Endodermal cell (in vitro differentiated cells): Measurements from ENCODE around the gene ERP27. TPM values are rescaled to one million over a fixed set of nuclear protein-coding genes. Genes with fewer than 3 reads are reported as not detected.
A peak's percentile ranks its signal among the peaks of the same experiment; 100 is the strongest.

Experiments used
- DNase-seq: peaks from one replicate; pipeline ENCODE4 v3.0.0-alpha.2; 2017
- H3K27ac ChIP-seq: 2 replicates; pipeline ENCODE4 v1.5.1; 2013; ENCODE audit warnings: mild to moderate bottlenecking, low read depth, low read length, moderate library complexity
- H3K27me3 ChIP-seq: 2 replicates; pipeline ENCODE4 v1.6.1; 2013; ENCODE audit warnings: mild to moderate bottlenecking, low read length, moderate library complexity; ENCODE audit not compliant: insufficient read depth, control insufficient read depth, poor library complexity, severe bottlenecking
- H3K36me3 ChIP-seq: 2 replicates; pipeline ENCODE4 v1.7.0; 2013; ENCODE audit warnings: mild to moderate bottlenecking, low read length, moderate library complexity; ENCODE audit not compliant: control insufficient read depth, insufficient read depth
- H3K4me1 ChIP-seq: one replicate; pipeline ENCODE4 v1.7.0; 2013; ENCODE audit warnings: low read length; ENCODE audit not compliant: control insufficient read depth, insufficient read depth
- H3K4me3 ChIP-seq: 2 replicates; pipeline ENCODE4 v1.5.1; 2013; ENCODE audit warnings: mild to moderate bottlenecking, low read length, moderate library complexity
- H3K9ac ChIP-seq: 2 replicates; pipeline ENCODE4 v1.6.1; 2013; ENCODE audit warnings: mild to moderate bottlenecking, low read length, moderate library complexity; ENCODE audit not compliant: poor library complexity, severe bottlenecking; ENCODE audit errors: extremely low read depth
- H3K9me3 ChIP-seq: 2 replicates; pipeline ENCODE4 v1.6.1; 2013; ENCODE audit warnings: mild to moderate bottlenecking, low read length, moderate library complexity; ENCODE audit not compliant: control insufficient read depth
- H3K27ac Mint-ChIP-seq: 2 replicates; pipeline ENCODE4 v1.8.0; 2020; ENCODE audit warnings: mixed read lengths
- H3K27me3 Mint-ChIP-seq: 2 replicates; pipeline ENCODE4 v1.8.0; 2021; ENCODE audit warnings: mild to moderate bottlenecking, mixed read lengths; ENCODE audit not compliant: insufficient read depth
- H3K36me3 Mint-ChIP-seq: 2 replicates; pipeline ENCODE4 v1.8.0; 2020; ENCODE audit warnings: low read depth, mixed read lengths
- H3K4me1 Mint-ChIP-seq: 2 replicates; pipeline ENCODE4 v1.8.0; 2020; ENCODE audit warnings: mixed read lengths
- H3K4me3 Mint-ChIP-seq: 2 replicates; pipeline ENCODE4 v1.8.0; 2020; ENCODE audit warnings: mild to moderate bottlenecking, moderate library complexity, mixed read lengths
- H3K9me3 Mint-ChIP-seq: 2 replicates; pipeline ENCODE4 v1.8.0; 2020; ENCODE audit warnings: mild to moderate bottlenecking, mixed read lengths
- WGBS, 2 experiments: methylation state at CpG; one replicate each; pipeline versions ENCODE4 v1.1.5 to v1.1.7; 2013; ENCODE audit warnings: missing lambda C conversion rate in 2 of 2, mixed read lengths in 1 of 2; ENCODE audit not compliant: insufficient coverage in 1 of 2, insufficient read length in 1 of 2; 5-methylcytosine and 5-hydroxymethylcytosine counted together
- total RNA-seq, 2 donors: library from RNA; stranded (reverse); fragmentation: NEBNext Ultra II Directional in 1 of 2; extraction: Animal tissue kit (Norgen Biotek cat#: 25700) in 1 of 2; gene quantifications; 2 replicates in 1 of 2; 3 replicates in 1 of 2; pipeline ENCODE4 v1.2.1, GENCODE V29; 2021
- TF ChIP-seq, protein P1 (sequence below): fragments of 200-600 bp; sonication (generic); conservative IDR thresholded peaks from 2 replicates; pipeline ENCODE4 v1.5.0; 2021; ENCODE audit warnings: antibody characterized with exemption, mild to moderate bottlenecking

Gene ERP27
- total RNA-seq, 2 donors from 2014 or later = 0.15 to 0.22 TPM

DNA sequence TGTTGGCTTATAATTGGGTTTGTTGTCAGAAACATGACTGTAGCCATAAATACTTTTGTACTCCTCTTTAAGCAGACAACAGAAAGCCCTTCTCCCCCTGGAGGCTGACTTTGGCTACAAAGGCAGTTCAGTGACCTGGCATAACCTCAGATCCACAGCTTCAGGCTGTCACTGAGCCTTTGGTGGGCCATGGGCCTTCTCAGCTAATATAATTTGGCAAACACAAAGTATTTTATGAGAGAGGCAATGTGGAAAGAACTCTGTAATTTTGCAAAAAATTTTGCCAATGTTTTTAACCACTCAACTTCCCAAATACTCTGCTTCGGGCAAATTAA lies 37.1 kb downstream of the ERP27 start:
- H3K36me3 Mint-ChIP-seq = no peaks in the 10 kb centered on the region
- no peaks in the 10 kb centered on the region for H3K27me3 Mint-ChIP-seq
- H3K4me1 Mint-ChIP-seq = peaks cover 3% of the 10 kb centered on the region
- H3K27ac Mint-ChIP-seq = no peak overlapping the region
- H3K4me1 ChIP-seq = no peaks in the 10 kb centered on the region
- no peak overlapping the region for H3K4me3 Mint-ChIP-seq
- peak; percentile 72 for DNase-seq
- no peak overlapping the region for H3K4me3 ChIP-seq
- no peaks in the 10 kb centered on the region for H3K9me3 ChIP-seq
- no peaks in the 10 kb centered on the region for H3K36me3 ChIP-seq
- TF ChIP-seq, protein P1, sequence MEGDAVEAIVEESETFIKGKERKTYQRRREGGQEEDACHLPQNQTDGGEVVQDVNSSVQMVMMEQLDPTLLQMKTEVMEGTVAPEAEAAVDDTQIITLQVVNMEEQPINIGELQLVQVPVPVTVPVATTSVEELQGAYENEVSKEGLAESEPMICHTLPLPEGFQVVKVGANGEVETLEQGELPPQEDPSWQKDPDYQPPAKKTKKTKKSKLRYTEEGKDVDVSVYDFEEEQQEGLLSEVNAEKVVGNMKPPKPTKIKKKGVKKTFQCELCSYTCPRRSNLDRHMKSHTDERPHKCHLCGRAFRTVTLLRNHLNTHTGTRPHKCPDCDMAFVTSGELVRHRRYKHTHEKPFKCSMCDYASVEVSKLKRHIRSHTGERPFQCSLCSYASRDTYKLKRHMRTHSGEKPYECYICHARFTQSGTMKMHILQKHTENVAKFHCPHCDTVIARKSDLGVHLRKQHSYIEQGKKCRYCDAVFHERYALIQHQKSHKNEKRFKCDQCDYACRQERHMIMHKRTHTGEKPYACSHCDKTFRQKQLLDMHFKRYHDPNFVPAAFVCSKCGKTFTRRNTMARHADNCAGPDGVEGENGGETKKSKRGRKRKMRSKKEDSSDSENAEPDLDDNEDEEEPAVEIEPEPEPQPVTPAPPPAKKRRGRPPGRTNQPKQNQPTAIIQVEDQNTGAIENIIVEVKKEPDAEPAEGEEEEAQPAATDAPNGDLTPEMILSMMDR = peak; percentile 80
- no peak overlapping the region for H3K27ac ChIP-seq
- H3K9ac ChIP-seq = no peak overlapping the region
- H3K9me3 Mint-ChIP-seq = no peaks in the 10 kb centered on the region
- 92 to 100% methylated on average over 1 of the region's 1 CpG for WGBS, 2 experiments
- H3K27me3 ChIP-seq = no peaks in the 10 kb centered on the region

DNA sequence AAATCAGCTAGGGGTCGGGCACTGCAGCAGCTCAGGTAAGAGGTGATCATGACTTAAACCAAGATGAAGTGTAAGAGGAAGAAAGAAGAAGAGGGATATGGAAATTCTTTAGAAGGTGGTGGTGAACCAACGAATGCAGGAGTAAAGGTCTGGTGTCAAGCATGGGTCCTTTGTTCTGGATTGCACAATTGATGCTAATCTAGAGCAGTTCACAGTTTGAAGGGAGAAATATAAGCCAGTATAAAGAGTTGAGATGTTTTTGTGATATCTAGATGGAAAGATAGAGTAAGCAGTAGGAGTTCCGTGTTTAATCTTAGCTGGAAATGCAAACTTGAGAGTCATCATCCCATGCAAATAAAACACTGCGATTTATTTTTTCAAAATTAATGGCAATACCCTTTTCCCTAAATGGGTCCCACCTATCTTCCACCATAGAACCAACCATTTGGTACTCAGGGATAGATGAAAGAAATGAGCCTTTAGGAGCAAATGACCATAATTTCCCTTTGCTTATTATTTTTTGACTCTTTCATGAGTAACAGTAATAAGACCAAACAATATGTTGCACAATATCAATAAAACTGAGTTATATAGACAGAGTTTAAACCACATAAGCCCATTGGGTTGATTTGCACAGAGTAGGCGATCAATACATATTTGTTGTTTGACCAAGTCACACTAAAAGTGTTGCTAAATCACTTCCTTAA lies 37.7 kb downstream of the ERP27 start:
- Mint-ChIP-seq H3K4me1 (peaks cover 3% of the 10 kb centered on the region), H3K36me3 (no peaks in the 10 kb centered on the region), H3K27me3 (no peaks in the 10 kb centered on the region), H3K27ac (no peak overlapping the region), H3K4me3 (no peak overlapping the region), H3K9me3 (no peaks in the 10 kb centered on the region)
- no peaks in the 10 kb centered on the region for H3K9me3 ChIP-seq
- no peak overlapping the region for H3K27ac ChIP-seq
- no peaks in the 10 kb centered on the region for H3K4me1 ChIP-seq
- no peak for DNase-seq
- no peak overlapping the region for H3K4me3 ChIP-seq
- no peaks in the 10 kb centered on the region for H3K27me3 ChIP-seq
- H3K36me3 ChIP-seq = no peaks in the 10 kb centered on the region
- WGBS, 2 experiments = 90% methylated on average over 3 to 5 of the region's 5 CpGs
- TF ChIP-seq, protein P1 = no peak
- H3K9ac ChIP-seq = no peak overlapping the region

DNA sequence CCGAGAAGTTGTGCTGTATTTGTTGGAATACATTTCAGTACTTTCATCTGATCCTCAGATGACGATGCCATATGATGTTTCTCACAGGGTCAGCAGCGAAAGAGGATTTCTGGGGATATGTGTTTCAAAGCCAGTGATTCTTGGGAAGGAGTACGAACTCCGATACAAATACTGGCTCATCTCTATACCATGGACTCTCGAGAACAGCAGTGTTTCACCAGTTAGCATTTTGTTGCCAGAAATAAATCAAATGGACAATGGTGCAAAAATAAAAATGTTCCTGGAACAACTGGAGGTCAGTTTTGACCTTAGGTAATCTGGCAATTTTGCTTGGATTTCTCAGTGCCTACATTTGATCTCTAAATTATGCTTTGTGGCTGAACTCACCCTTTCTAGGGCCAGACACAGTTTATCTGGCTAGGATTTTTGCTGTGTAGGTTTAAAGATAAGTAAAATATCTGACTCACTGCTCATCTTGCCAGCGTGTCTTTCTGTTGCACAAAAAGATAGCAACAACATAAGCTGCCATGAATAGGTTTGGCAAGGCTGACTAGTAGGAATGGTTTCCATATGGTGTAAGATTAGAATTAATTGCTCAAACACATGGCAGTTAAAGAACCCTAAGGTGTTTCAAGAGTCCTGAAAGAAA lies 41.7 kb downstream of the ERP27 start:
- no peaks in the 10 kb centered on the region for H3K9me3 Mint-ChIP-seq
- no peak overlapping the region for H3K27ac ChIP-seq
- H3K27me3 ChIP-seq = no peaks in the 10 kb centered on the region
- no peaks in the 10 kb centered on the region for H3K4me1 ChIP-seq
- H3K9me3 ChIP-seq = no peaks in the 10 kb centered on the region
- TF ChIP-seq, protein P1 = no peak
- H3K9ac ChIP-seq = no peak overlapping the region
- no peak for DNase-seq
- no peaks in the 10 kb centered on the region for H3K36me3 Mint-ChIP-seq
- H3K36me3 ChIP-seq = no peaks in the 10 kb centered on the region
- H3K4me1 Mint-ChIP-seq = peaks cover 2% of the 10 kb centered on the region
- no peak overlapping the region for H3K27ac Mint-ChIP-seq
- no peak overlapping the region for H3K4me3 ChIP-seq
- H3K4me3 Mint-ChIP-seq = no peak overlapping the region
- H3K27me3 Mint-ChIP-seq = no peaks in the 10 kb centered on the region
- 94 to 98% methylated on average over 5 to 7 of the region's 7 CpGs for WGBS, 2 experiments
